SK-N-SH (cell line): Measurements from ENCODE around the gene INPP5E. TPM values are rescaled to one million over a fixed set of nuclear protein-coding genes. Genes with fewer than 3 reads are reported as not detected.
A peak's percentile ranks its signal among the peaks of the same experiment; 100 is the strongest.

ENCODE experiments used
- CTCF ChIA-PET: fragments of 300-600, 350-600 bp; formaldehyde crosslinking; extraction: SDS; loops from one replicate; lab custom pipeline; 2021; lab: Yijun Ruan, JAX
- POLR2A ChIA-PET: fragments of 350-600 bp; sonication (Branson Sonifier 250); formaldehyde crosslinking; extraction: SDS; loops from one replicate; lab custom pipeline; 2020; ENCODE audit warnings: antibody characterized with exemption, inconsistent platforms; lab: Yijun Ruan, JAX
- DNase-seq: peaks from one replicate; pipeline ENCODE4 v3.0.0; 2012
- H2AFZ ChIP-seq: fragments of 200-600 bp; sonication (generic); 2 replicates; pipeline ENCODE4 v1.8.1; 2016; ENCODE audit warnings: antibody characterized with exemption, mild to moderate bottlenecking, low read depth
- H3F3A ChIP-seq: fragments of 200-600 bp; sonication (generic); replicated peaks from 2 replicates; pipeline ENCODE3; 2016; ENCODE audit warnings: antibody characterized with exemption, mild to moderate bottlenecking; ENCODE audit not compliant: insufficient read depth
- H3K27ac ChIP-seq, 2 experiments: fragments of 200-500 bp in 1 of 2; fragments of 200-600 bp in 1 of 2; sonication (Bioruptor generic) in 1 of 2; sonication (generic), shearing (Covaris generic) in 1 of 2; 2 replicates each; pipeline versions ENCODE4 v1.5.1 to v1.6.1; 2014 to 2016; ENCODE audit warnings: low read depth in 2 of 2, inconsistent platforms in 1 of 2, low read length in 1 of 2, mild to moderate bottlenecking in 1 of 2, mixed read lengths in 1 of 2
- H3K27me3 ChIP-seq: fragments of 200-600 bp; sonication (generic), shearing (Covaris generic); 2 replicates; pipeline ENCODE4 v1.6.1; 2016; ENCODE audit warnings: mixed run types; ENCODE audit not compliant: insufficient read depth
- H3K36me3 ChIP-seq, 2 experiments: fragments of 200-500 bp in 1 of 2; fragments of 200-600 bp in 1 of 2; sonication (Bioruptor generic) in 1 of 2; sonication (generic) in 1 of 2; replicated peaks in 1 of 2; 2 replicates each; pipeline versions ENCODE3 to v1.5.1; 2014 to 2016; ENCODE audit warnings: low read length in 1 of 2, mild to moderate bottlenecking in 1 of 2; ENCODE audit not compliant: insufficient read depth in 2 of 2, control insufficient read depth in 1 of 2
- H3K4me1 ChIP-seq, 2 experiments: fragments of 200-500 bp in 1 of 2; fragments of 200-600 bp in 1 of 2; sonication (Bioruptor generic) in 1 of 2; sonication (generic), shearing (Covaris generic) in 1 of 2; 2 replicates each; pipeline versions ENCODE4 v1.5.1 to v1.6.1; 2014 to 2016; ENCODE audit warnings: low read depth in 1 of 2, low read length in 1 of 2, mixed run types in 1 of 2; ENCODE audit not compliant: insufficient read depth in 2 of 2, control insufficient read depth in 1 of 2
- H3K4me2 ChIP-seq: fragments of 200-600 bp; sonication (generic), shearing (Covaris generic); 2 replicates; pipeline ENCODE4 v1.6.1; 2017; ENCODE audit warnings: mixed run types
- H3K4me3 ChIP-seq, 2 experiments: fragments of 200-500 bp in 1 of 2; fragments of 200-600 bp in 1 of 2; sonication (Bioruptor generic) in 1 of 2; sonication (generic), shearing (Covaris generic) in 1 of 2; 2 replicates each; pipeline versions ENCODE4 v1.5.1 to v1.8.1; 2014 to 2016; ENCODE audit warnings: low read depth in 2 of 2, inconsistent platforms in 1 of 2, low read length in 1 of 2, mild to moderate bottlenecking in 1 of 2, mixed read lengths in 1 of 2, moderate library complexity in 1 of 2
- H3K79me2 ChIP-seq: fragments of 200-600 bp; sonication (generic); 2 replicates; pipeline ENCODE4 v1.8.1; 2017; ENCODE audit warnings: mild to moderate bottlenecking; ENCODE audit not compliant: insufficient read depth
- H3K9ac ChIP-seq: fragments of 200-600 bp; sonication (generic); 2 replicates; pipeline ENCODE4 v1.6.1; 2017; ENCODE audit warnings: mixed run types
- H3K9me2 ChIP-seq: fragments of 200-600 bp; sonication (generic); 2 replicates; pipeline ENCODE4 v1.6.1; 2017; ENCODE audit warnings: mixed run types
- H3K9me3 ChIP-seq: fragments of 200-600 bp; sonication (generic); 2 replicates; pipeline ENCODE4 v1.6.1; 2017; ENCODE audit warnings: mixed run types, mild to moderate bottlenecking, moderate library complexity
- H4K20me1 ChIP-seq: fragments of 200-600 bp; sonication (generic); 2 replicates; pipeline ENCODE4 v1.6.1; 2017; ENCODE audit warnings: mild to moderate bottlenecking, mixed run types; ENCODE audit not compliant: insufficient read depth
- ELF1 ChIP-seq: IDR thresholded peaks from 2 replicates; pipeline ENCODE4 v1.4.0; 2012
- FOSL2 ChIP-seq: IDR thresholded peaks from 2 replicates; pipeline ENCODE4 v1.4.0; 2012; ENCODE audit warnings: low read depth, mild to moderate bottlenecking, moderate library complexity, borderline replicate concordance
- IRF3 ChIP-seq: fragments of 150-350 bp; IDR thresholded peaks from 2 replicates; pipeline ENCODE4 v1.6.1; 2016; ENCODE audit warnings: mild to moderate bottlenecking, low read depth, low read length
- NFIC ChIP-seq: IDR thresholded peaks from 2 replicates; pipeline ENCODE4 v1.4.0; 2012; ENCODE audit warnings: borderline replicate concordance
- RXRA ChIP-seq: IDR thresholded peaks from 2 replicates; pipeline ENCODE4 v1.4.0; 2012; ENCODE audit warnings: low read depth, mild to moderate bottlenecking, borderline replicate concordance
- TAF1 ChIP-seq: IDR thresholded peaks from 2 replicates; pipeline ENCODE4 v1.6.1; 2012; ENCODE audit warnings: low read depth, mild to moderate bottlenecking, low read length, moderate library complexity, borderline replicate concordance
- WGBS: methylation state at CpG from one replicate; pipeline ENCODE4 v1.1.6; 2017; ENCODE audit warnings: low lambda C conversion rate; 5-methylcytosine and 5-hydroxymethylcytosine counted together
- polyA plus RNA-seq, 3 experiments: library from polyadenylated mRNA; depleted of rRNA; stranded (reverse); fragments of >200 nt; gene quantifications; 2 replicates each; pipeline ENCODE4 v1.2.3, GENCODE V29; 2012

Gene INPP5E
- polyA plus RNA-seq, 1 of the 3 experiments (the other 2 are of a cell fraction) = 12.8 TPM

- ChIA-PET POLR2A (no interaction called here), CTCF (interaction anchor here (1.1 to 1.7 kb wide), 5 partner anchors 12 to 44 kb away, joined by 3 to 14 read pairs (median 5); no protein-coding TSS in a partner anchor)
- H3K27ac ChIP-seq = no peak overlapping the region
- no peak overlapping the region for H3K4me3 ChIP-seq
- H3K4me2 ChIP-seq = no peak overlapping the region
- H2AFZ ChIP-seq = no peak overlapping the region
- no peak for DNase-seq
- peaks cover 0 to 21% of the 10 kb centered on the region in 2 experiments; a peak in 1 of 4 replicates for H3K4me1 ChIP-seq
- peaks cover 47% of the 10 kb centered on the region for H4K20me1 ChIP-seq
- peaks cover 33% of the 10 kb centered on the region for H3K79me2 ChIP-seq
- no peaks in the 10 kb centered on the region for H3K9me2 ChIP-seq
- 84% methylated on average over 15 of the region's 15 CpGs for WGBS
- H3K9me3 ChIP-seq = no peaks in the 10 kb centered on the region
- H3K9ac ChIP-seq = no peak overlapping the region
- H3F3A ChIP-seq = peaks cover 28% of the 10 kb centered on the region
- no peak for TF ChIP-seq IRF3
- no peak for TF ChIP-seq TAF1
- TF ChIP-seq NFIC = no peak
- no peak for TF ChIP-seq RXRA
- TF ChIP-seq, all 33 proteins: peak for 0
- Histone ChIP-seq H3K36me3 (peaks cover 16 to 56% of the 10 kb centered on the region in 2 experiments), H3K27me3 (no peaks in the 10 kb centered on the region)
Observed at GRCh38 chr9:136441191-136441680, 1.6 kb upstream of the INPP5E start.

- Histone ChIP-seq H3K9me2 (no peaks in the 10 kb centered on the region), H3F3A (peaks cover 27% of the 10 kb centered on the region), H3K4me1 (peaks cover 0 to 21% of the 10 kb centered on the region in 2 experiments; a peak in 1 of 4 replicates), H3K36me3 (peaks cover 6 to 39% of the 10 kb centered on the region in 2 experiments), H2AFZ (0 out of 2 replicates have a peak overlapping the region, but pooled peaks have one; percentile 35), H4K20me1 (peaks cover 68% of the 10 kb centered on the region), H3K79me2 (peaks cover 56% of the 10 kb centered on the region), H3K4me3 (peak overlapping the region; percentile 81 to 83), H3K4me2 (peak overlapping the region; percentile 95), H3K27ac (peak overlapping the region; percentile 47 to 68; a peak in 3 of 4 replicates), H3K9ac (peak overlapping the region; percentile 85)
- ChIA-PET CTCF (interaction anchor here (0.8 to 1.9 kb wide), 5 partner anchors 9 to 505 kb away, joined by 3 to 7 read pairs (median 4); no protein-coding TSS in a partner anchor), POLR2A (interaction anchor here (0.7 kb wide), 1 partner anchor 206 kb away, joined by 4 read pairs; no protein-coding TSS in a partner anchor)
- DNase-seq = peak; percentile 82
- WGBS = 0% methylated on average over 9 of the region's 91 CpGs
- no peak for TF ChIP-seq ELF1
- no peak for TF ChIP-seq FOSL2
- TF ChIP-seq, all 33 proteins: peak for 0
- Histone ChIP-seq H3K27me3 (no peaks in the 10 kb centered on the region), H3K9me3 (no peaks in the 10 kb centered on the region)
Observed at GRCh38 chr9:136438548-136439480, 831 bp downstream of the INPP5E start.
